ENCODE results near the gene HRC.
A peak's percentile ranks its signal among the peaks of the same experiment; 100 is the strongest.

Gene HRC

GRCh38 chr19:49118565-49119410 is 36.4 kb downstream of the HRC start, which contains the start of gene C19orf73:
C19orf73 (minus strand) TSS chr19:49119143; CDS start chr19:49119022, 121 bp downstream.
- peak within 1 kb of the TSS; percentile 75 for H3K4me3 ChIP-seq (ENCODE audit: low read length)
- no peak for TF ChIP-seq CTCF (IDR thresholded peaks at IDR 0.05; ENCODE audit: insufficient read depth, low read depth, low read length, missing control alignments)
- peak; percentile 97 for DNase-seq (ENCODE audit: low read depth)

GRCh38 chr19:49117677-49118564 is 37.3 kb downstream of the HRC start:
- no peak for DNase-seq (ENCODE audit: low read depth)
- no peak for TF ChIP-seq CTCF (IDR thresholded peaks at IDR 0.05; ENCODE audit: insufficient read depth, low read depth, low read length, missing control alignments)
- peak overlapping the region; percentile 75 for H3K4me3 ChIP-seq (ENCODE audit: low read length)

DNA sequence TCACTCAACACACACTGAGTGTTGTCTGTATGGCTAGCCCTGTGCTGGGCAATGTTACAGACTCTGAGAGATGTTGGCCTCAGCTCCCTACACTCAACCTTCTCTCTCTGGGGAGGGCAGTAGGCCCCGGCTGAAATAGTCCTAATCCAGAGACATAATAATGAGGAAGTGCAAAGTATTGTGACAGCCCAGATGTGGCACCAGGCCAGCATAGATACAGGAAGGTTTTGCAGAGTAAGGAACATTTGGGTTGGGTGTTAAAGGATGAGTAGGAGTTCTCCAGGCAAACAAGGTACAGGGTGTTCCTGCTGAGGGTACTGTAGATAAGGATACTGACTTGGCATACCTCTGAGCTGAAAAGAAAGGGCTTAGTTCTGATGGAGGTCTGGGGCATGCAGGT is 38.7 kb downstream of the HRC start:
- no peak for TF ChIP-seq CTCF (IDR thresholded peaks at IDR 0.05; ENCODE audit: insufficient read depth, low read depth, low read length, missing control alignments)
- no peak overlapping the region for H3K4me3 ChIP-seq (ENCODE audit: low read length)
- no peak for DNase-seq (ENCODE audit: low read depth)

- no peak for TF ChIP-seq CTCF (IDR thresholded peaks at IDR 0.05; ENCODE audit: insufficient read depth, low read depth, low read length, missing control alignments)
Observed at GRCh38 chr19:49114630-49115363, 40.4 kb downstream of the HRC start.

GRCh38 chr19:49113762-49114629 is 41.2 kb downstream of the HRC start, which contains the start of gene LIN7B:
LIN7B (plus strand) TSS chr19:49114370; CDS start chr19:49114405, 35 bp downstream.
- no peak for TF ChIP-seq CTCF (IDR thresholded peaks at IDR 0.05; ENCODE audit: insufficient read depth, low read depth, low read length, missing control alignments)
- peak; percentile 72 for DNase-seq (ENCODE audit: low read depth)
- H3K4me3 ChIP-seq (ENCODE audit: low read length): peak within 1 kb of the TSS; percentile 64

More at GRCh38 chr19:49114630-49115363, 40.4 kb downstream of the HRC start:
- H3K4me3 ChIP-seq (ENCODE audit: low read length): peak overlapping the region; percentile 64
- DNase-seq (ENCODE audit: low read depth): peak; percentile 46
